Activated CD8-positive, alpha-beta T cell treated with anti-CD3 and anti-CD28 coated beads, Interleukin-2, amount 10 ng/mL, durations not matched to agents 7 days and 5 days (primary cell): ENCODE data around the gene CFAP20. TPM values are rescaled to one million over a fixed set of nuclear protein-coding genes. Genes with fewer than 3 reads are reported as not detected.
"Not testable (repeated sequence)": the region's sequence is repeated elsewhere in the genome, so short reads cannot be mapped to it uniquely, and the experiment has no call there.

Experiments
- ATAC-seq: fragments of 150-1000 bp; cut with Tn5 transposase; one replicate; pipeline ENCODE4 v1.10.0; 2021; ENCODE audit warnings: moderate library complexity
- CTCF ChIA-PET: fragments of 350-600 bp; sonication (Branson Sonifier 250); formaldehyde crosslinking; loops from one replicate; lab custom pipeline; 2021; ENCODE audit warnings: antibody characterized with exemption; lab: Charles Lee
- POLR2A ChIA-PET: fragments of 350-600 bp; sonication (Branson Sonifier 250); formaldehyde crosslinking; loops from one replicate; lab custom pipeline; 2021; ENCODE audit warnings: antibody characterized with exemption; lab: Charles Lee
- DNase-seq: peaks from one replicate; pipeline ENCODE4 v3.0.0-alpha.2; 2020
- H3K27ac Mint-ChIP-seq: one replicate; pipeline ENCODE4 v1.8.0; 2021; ENCODE audit warnings: mild to moderate bottlenecking, mixed read lengths
- H3K27me3 Mint-ChIP-seq: one replicate; pipeline ENCODE4 v1.8.0; 2021; ENCODE audit warnings: low read depth, mixed read lengths
- H3K36me3 Mint-ChIP-seq: one replicate; pipeline ENCODE4 v1.8.0; 2021; ENCODE audit warnings: low read depth, mixed read lengths
- H3K4me1 Mint-ChIP-seq: one replicate; pipeline ENCODE4 v1.8.0; 2021; ENCODE audit warnings: low read depth, mixed read lengths
- H3K4me3 Mint-ChIP-seq: one replicate; pipeline ENCODE4 v1.8.0; 2021; ENCODE audit warnings: mild to moderate bottlenecking, mixed read lengths
- H3K9me3 Mint-ChIP-seq: one replicate; pipeline ENCODE4 v1.8.0; 2022; ENCODE audit warnings: mixed read lengths; ENCODE audit not compliant: insufficient read depth
- total RNA-seq, 2 experiments: library from RNA; stranded (reverse); gene quantifications; one replicate each; pipeline ENCODE4 v1.2.3, GENCODE V29; 2021

Gene CFAP20
- total RNA-seq, 2 experiments from 2014 or later: 48.1 to 48.4 TPM

GRCh38 chr16:58096249-58096648 lies 32.9 kb downstream of the CFAP20 start:
- POLR2A ChIA-PET: no interaction called here
- DNase-seq: no peak
- Mint-ChIP-seq H3K4me3 (no peak overlapping the region), H3K36me3 (no peaks in the 10 kb centered on the region), H3K9me3 (no peaks in the 10 kb centered on the region), H3K27ac (no peak overlapping the region), H3K27me3 (peaks cover 6% of the 10 kb centered on the region), H3K4me1 (peaks cover 28% of the 10 kb centered on the region)
- ATAC-seq: no peak
- CTCF ChIA-PET: interaction anchor here (1.2 to 3.1 kb wide), 2 partner anchors 11 to 33 kb away, joined by 5 to 11 read pairs; partner anchors contain the start of gene CFAP20

GRCh38 chr16:58095575-58095960 lies 33.6 kb downstream of the CFAP20 start:
- H3K4me3 Mint-ChIP-seq, H3K36me3 Mint-ChIP-seq, H3K27me3 Mint-ChIP-seq, H3K9me3 Mint-ChIP-seq, POLR2A ChIA-PET, ATAC-seq, DNase-seq: not testable (repeated sequence)
- H3K4me1 Mint-ChIP-seq: peaks cover 21% of the 10 kb centered on the region
- peak overlapping the region; percentile 32 for H3K27ac Mint-ChIP-seq
- CTCF ChIA-PET: interaction anchor here (3.1 kb wide), 1 partner anchor 12 kb away, joined by 11 read pairs; no protein-coding TSS in a partner anchor

GRCh38 chr16:58094791-58095574 lies 34.2 kb downstream of the CFAP20 start:
- peak; percentile 51 for DNase-seq
- H3K4me3 Mint-ChIP-seq: no peak overlapping the region
- ChIA-PET POLR2A (no interaction called here), CTCF (no interaction called here)
- H3K27me3 Mint-ChIP-seq: peaks cover 6% of the 10 kb centered on the region
- H3K27ac Mint-ChIP-seq: peak overlapping the region; percentile 32
- no peaks in the 10 kb centered on the region for H3K9me3 Mint-ChIP-seq
- no peaks in the 10 kb centered on the region for H3K36me3 Mint-ChIP-seq
- ATAC-seq: peak; percentile 43
- H3K4me1 Mint-ChIP-seq: peaks cover 17% of the 10 kb centered on the region

- Mint-ChIP-seq H3K9me3 (no peaks in the 10 kb centered on the region), H3K27me3 (peaks cover 5% of the 10 kb centered on the region), H3K4me3 (no peak overlapping the region), H3K36me3 (no peaks in the 10 kb centered on the region), H3K4me1 (peaks cover 20% of the 10 kb centered on the region), H3K27ac (no peak overlapping the region)
- CTCF ChIA-PET: no interaction called here
- POLR2A ChIA-PET: no interaction called here
- no peak for DNase-seq
- no peak for ATAC-seq
These were observed 35.2 kb downstream of the CFAP20 start for GRCh38 chr16:58094026-58094425.

- H3K27me3 Mint-ChIP-seq, CTCF ChIA-PET, ATAC-seq, POLR2A ChIA-PET, H3K36me3 Mint-ChIP-seq, DNase-seq, H3K9me3 Mint-ChIP-seq, H3K4me3 Mint-ChIP-seq, H3K27ac Mint-ChIP-seq: not testable (repeated sequence)
- H3K4me1 Mint-ChIP-seq: peaks cover 12% of the 10 kb centered on the region
These were observed 38.8 kb downstream of the CFAP20 start for GRCh38 chr16:58090396-58090795.

GRCh38 chr16:58088091-58088490 lies 41.1 kb downstream of the CFAP20 start:
- peaks cover 5% of the 10 kb centered on the region for H3K4me1 Mint-ChIP-seq
- H3K4me3 Mint-ChIP-seq: no peak overlapping the region
- DNase-seq: no peak
- H3K36me3 Mint-ChIP-seq: no peaks in the 10 kb centered on the region
- ChIA-PET POLR2A (interaction anchor here (0.7 kb wide), 1 partner anchor 345 kb away, joined by 5 read pairs; no protein-coding TSS in a partner anchor), CTCF (no interaction called here)
- peaks cover 5% of the 10 kb centered on the region for H3K27me3 Mint-ChIP-seq
- ATAC-seq: no peak
- no peak overlapping the region for H3K27ac Mint-ChIP-seq
- H3K9me3 Mint-ChIP-seq: no peaks in the 10 kb centered on the region

- ATAC-seq (no peak), DNase-seq (no peak)
- H3K27ac Mint-ChIP-seq: no peak overlapping the region
- no peak overlapping the region for H3K4me3 Mint-ChIP-seq
- ChIA-PET POLR2A (no interaction called here), CTCF (no interaction called here)
- no peaks in the 10 kb centered on the region for H3K9me3 Mint-ChIP-seq
- peaks cover 5% of the 10 kb centered on the region for H3K4me1 Mint-ChIP-seq
- H3K36me3 Mint-ChIP-seq: no peaks in the 10 kb centered on the region
- H3K27me3 Mint-ChIP-seq: peaks cover 4% of the 10 kb centered on the region
These were observed 41.8 kb downstream of the CFAP20 start for GRCh38 chr16:58087209-58087913.

- POLR2A ChIA-PET: no interaction called here
- H3K36me3 Mint-ChIP-seq: no peaks in the 10 kb centered on the region
- H3K4me3 Mint-ChIP-seq: no peak overlapping the region
- DNase-seq (no peak), ATAC-seq (no peak)
- H3K27me3 Mint-ChIP-seq: no peaks in the 10 kb centered on the region
- peaks cover 5% of the 10 kb centered on the region for H3K4me1 Mint-ChIP-seq
- no peaks in the 10 kb centered on the region for H3K9me3 Mint-ChIP-seq
- H3K27ac Mint-ChIP-seq: no peak overlapping the region
- CTCF ChIA-PET: no interaction called here
These were observed 42.6 kb downstream of the CFAP20 start for GRCh38 chr16:58086381-58087208.

- ATAC-seq (no peak), DNase-seq (no peak)
- Mint-ChIP-seq H3K9me3 (no peaks in the 10 kb centered on the region), H3K36me3 (no peaks in the 10 kb centered on the region), H3K27me3 (no peaks in the 10 kb centered on the region), H3K4me3 (no peak overlapping the region), H3K4me1 (peaks cover 5% of the 10 kb centered on the region), H3K27ac (no peak overlapping the region)
- ChIA-PET POLR2A (no interaction called here), CTCF (no interaction called here)
These were observed 43.5 kb downstream of the CFAP20 start for GRCh38 chr16:58085584-58086251.

- H3K27ac Mint-ChIP-seq: no peak overlapping the region
- H3K4me3 Mint-ChIP-seq: no peak overlapping the region
- H3K4me1 Mint-ChIP-seq: peaks cover 5% of the 10 kb centered on the region
- H3K36me3 Mint-ChIP-seq: no peaks in the 10 kb centered on the region
- H3K27me3 Mint-ChIP-seq: no peaks in the 10 kb centered on the region
- ChIA-PET CTCF (no interaction called here), POLR2A (no interaction called here)
- no peaks in the 10 kb centered on the region for H3K9me3 Mint-ChIP-seq
- no peak for DNase-seq
- no peak for ATAC-seq
These were observed 44.0 kb downstream of the CFAP20 start for GRCh38 chr16:58085171-58085570.

- no peaks in the 10 kb centered on the region for H3K36me3 Mint-ChIP-seq
- DNase-seq (no peak), ATAC-seq (no peak)
- H3K4me1 Mint-ChIP-seq: no peaks in the 10 kb centered on the region
- no peak overlapping the region for H3K4me3 Mint-ChIP-seq
- H3K27me3 Mint-ChIP-seq: no peaks in the 10 kb centered on the region
- no peak overlapping the region for H3K27ac Mint-ChIP-seq
- H3K9me3 Mint-ChIP-seq: no peaks in the 10 kb centered on the region
- CTCF ChIA-PET: no interaction called here
- POLR2A ChIA-PET: no interaction called here
These were observed 44.5 kb downstream of the CFAP20 start for GRCh38 chr16:58084635-58085034.
